NT2/D1 (cell line): ENCODE results near the gene NAA10.

Experiments
- DNase-seq: peaks from one replicate; pipeline ENCODE4 v3.0.0-alpha.2; 2011; ENCODE audit warnings: low read depth, low spot score
- H3K27me3 ChIP-seq: 2 replicates; pipeline ENCODE4 v1.6.0; 2011; ENCODE audit warnings: mild to moderate bottlenecking; ENCODE audit not compliant: insufficient read length, insufficient read depth
- H3K36me3 ChIP-seq: 2 replicates; pipeline ENCODE4 v1.6.1; 2011; ENCODE audit warnings: mild to moderate bottlenecking, low read length, mixed read lengths; ENCODE audit not compliant: insufficient read depth, insufficient read length
- H3K4me1 ChIP-seq: 2 replicates; pipeline ENCODE4 v1.5.1; 2011; ENCODE audit not compliant: insufficient read depth, insufficient read length
- H3K4me3 ChIP-seq: 2 replicates; pipeline ENCODE4 v1.5.1; 2011; ENCODE audit warnings: low read depth; ENCODE audit not compliant: insufficient read length
- H3K9ac ChIP-seq: 2 replicates; pipeline ENCODE4 v1.6.0; 2011; ENCODE audit warnings: low read depth; ENCODE audit not compliant: insufficient read length
- H3K9me3 ChIP-seq: 2 replicates; pipeline ENCODE4 v1.5.1; 2011; ENCODE audit warnings: mild to moderate bottlenecking, low read length; ENCODE audit not compliant: insufficient read depth
- SUZ12 ChIP-seq: IDR thresholded peaks from 2 replicates; pipeline ENCODE4 v1.6.1; 2011; ENCODE audit not compliant: insufficient read length, insufficient read depth; ENCODE audit errors: extremely low read depth
- YY1 ChIP-seq: IDR thresholded peaks from 2 replicates; pipeline ENCODE4 v1.6.1; 2011; ENCODE audit not compliant: insufficient read length, insufficient read depth
- ZNF274 ChIP-seq: IDR thresholded peaks from 2 replicates; pipeline ENCODE4 v1.6.1; 2011; ENCODE audit warnings: mild to moderate bottlenecking, low read depth, low read length

NAA10 gene

GRCh38 chrX:153969125-153969903 lies 34.5 kb upstream of the NAA10 start:
- no peaks in the 10 kb centered on the region for H3K9me3 ChIP-seq
- H3K27me3 ChIP-seq = no peaks in the 10 kb centered on the region
- no peak for DNase-seq
- H3K4me3 ChIP-seq = peak overlapping the region; percentile 55
- TF ChIP-seq SUZ12 = no peak
- TF ChIP-seq YY1 = no peak
- no peak for TF ChIP-seq ZNF274
- H3K9ac ChIP-seq = peak overlapping the region; percentile 70
- peaks cover 39% of the 10 kb centered on the region for H3K36me3 ChIP-seq
- H3K4me1 ChIP-seq = peaks cover 5% of the 10 kb centered on the region

- Histone ChIP-seq H3K9ac (peak overlapping the region; percentile 67), H3K4me1 (peaks cover 3% of the 10 kb centered on the region), H3K4me3 (peak overlapping the region; percentile 55), H3K27me3 (no peaks in the 10 kb centered on the region), H3K36me3 (peaks cover 43% of the 10 kb centered on the region), H3K9me3 (no peaks in the 10 kb centered on the region)
- no peak for DNase-seq
- TF ChIP-seq ZNF274 (no peak), YY1 (no peak), SUZ12 (no peak)
These were observed 33.9 kb upstream of the NAA10 start for GRCh38 chrX:153968754-153969124.

- TF ChIP-seq SUZ12 = no peak
- no peak for TF ChIP-seq YY1
- no peak for TF ChIP-seq ZNF274
- Histone ChIP-seq H3K36me3 (peaks cover 48% of the 10 kb centered on the region), H3K9ac (peak overlapping the region; percentile 8), H3K9me3 (no peaks in the 10 kb centered on the region), H3K27me3 (no peaks in the 10 kb centered on the region), H3K4me3 (peak overlapping the region; percentile 11), H3K4me1 (peaks cover 3% of the 10 kb centered on the region)
- DNase-seq = no peak
These were observed 33.4 kb upstream of the NAA10 start for GRCh38 chrX:153968255-153968654.

- Histone ChIP-seq H3K9ac (peak overlapping the region; percentile 8), H3K4me1 (peaks cover 3% of the 10 kb centered on the region), H3K4me3 (no peak overlapping the region), H3K36me3 (peaks cover 53% of the 10 kb centered on the region), H3K27me3 (no peaks in the 10 kb centered on the region), H3K9me3 (no peaks in the 10 kb centered on the region)
- no peak for DNase-seq
- TF ChIP-seq SUZ12 (no peak), YY1 (no peak), ZNF274 (no peak)
These were observed 32.8 kb upstream of the NAA10 start for GRCh38 chrX:153967536-153968224.

- Histone ChIP-seq H3K36me3 (peaks cover 60% of the 10 kb centered on the region), H3K9ac (no peak overlapping the region), H3K9me3 (no peaks in the 10 kb centered on the region), H3K27me3 (no peaks in the 10 kb centered on the region), H3K4me3 (no peak overlapping the region), H3K4me1 (peaks cover 3% of the 10 kb centered on the region)
- no peak for DNase-seq
- TF ChIP-seq SUZ12 = no peak
- TF ChIP-seq ZNF274 = no peak
- no peak for TF ChIP-seq YY1
These were observed 32.2 kb upstream of the NAA10 start for GRCh38 chrX:153966841-153967535.

GRCh38 chrX:153966283-153966688 lies 31.4 kb upstream of the NAA10 start:
- H3K9ac ChIP-seq = no peak overlapping the region
- H3K36me3 ChIP-seq = peaks cover 67% of the 10 kb centered on the region
- no peak overlapping the region for H3K4me3 ChIP-seq
- TF ChIP-seq ZNF274 (no peak), YY1 (no peak), SUZ12 (no peak)
- H3K9me3 ChIP-seq = no peaks in the 10 kb centered on the region
- H3K27me3 ChIP-seq = no peaks in the 10 kb centered on the region
- peaks cover 3% of the 10 kb centered on the region for H3K4me1 ChIP-seq
- no peak for DNase-seq

GRCh38 chrX:153965406-153965805 lies 30.6 kb upstream of the NAA10 start:
- DNase-seq = no peak
- no peak overlapping the region for H3K4me3 ChIP-seq
- H3K4me1 ChIP-seq = peaks cover 3% of the 10 kb centered on the region
- H3K27me3 ChIP-seq = no peaks in the 10 kb centered on the region
- peaks cover 70% of the 10 kb centered on the region for H3K36me3 ChIP-seq
- no peaks in the 10 kb centered on the region for H3K9me3 ChIP-seq
- TF ChIP-seq SUZ12 (no peak), ZNF274 (no peak), YY1 (no peak)
- H3K9ac ChIP-seq = no peak overlapping the region
